ENCODE results near the gene HSD17B1. TPM values are rescaled to one million over a fixed set of nuclear protein-coding genes. Genes with fewer than 3 reads are reported as not detected.

The HSD17B1 gene
- total and polyA plus RNA-seq, 2 of the 13 experiments (the other 11 are each of a cell fraction or from before 2014, with no cell fraction given): 0.54 to 0.93 TPM

- TF ChIP-seq AHDC1 (CRISPR knock-in tag; IDR thresholded peaks at IDR 0.05; ENCODE audit: borderline replicate concordance) (0 out of 2 replicates have a peak, but pooled peaks have one; percentile 36), PAXIP1 (CRISPR knock-in tag; conservative IDR thresholded peaks at IDR 0.05) (no peak), ZBTB7A (CRISPR knock-in tag; IDR thresholded peaks at IDR 0.05) (no peak), NFYB (CRISPR knock-in tag; IDR thresholded peaks at IDR 0.05) (no peak), HOXA5 (CRISPR knock-in tag; IDR thresholded peaks at IDR 0.05) (no peak), AHR (CRISPR knock-in tag; IDR thresholded peaks at IDR 0.05) (no peak), ZFYVE20 (CRISPR knock-in tag; IDR thresholded peaks at IDR 0.05; ENCODE audit: borderline replicate concordance, low read depth) (0 out of 2 replicates have a peak, but pooled peaks have one; percentile 16), IKZF1 (IDR thresholded peaks at IDR 0.05) (no peak), MATR3 (CRISPR knock-in tag; IDR thresholded peaks at IDR 0.05) (no peak), ZNF335 (CRISPR knock-in tag; IDR thresholded peaks at IDR 0.05) (no peak), TBX2 (CRISPR knock-in tag; IDR thresholded peaks at IDR 0.05; ENCODE audit: borderline replicate concordance) (no peak), CTCF (CRISPR knock-in tag; IDR thresholded peaks at IDR 0.05) (no peak), SKIL (CRISPR knock-in tag; IDR thresholded peaks at IDR 0.05; ENCODE audit: borderline replicate concordance) (0 out of 2 replicates have a peak, but pooled peaks have one; percentile 27), ZNF362 (CRISPR knock-in tag; IDR thresholded peaks at IDR 0.05; ENCODE audit: borderline replicate concordance) (no peak), CBX1 (IDR thresholded peaks at IDR 0.05; ENCODE audit: low read depth) (no peak)
Observed at GRCh38 chr17:42566215-42566882, 13.6 kb downstream of the HSD17B1 start (continued).
